Liver (tissue), 3 donors: Measurements from ENCODE around the gene HHAT.

ENCODE experiments used
- EGR1 ChIP-seq, 2 donors: IDR thresholded peaks; 2 replicates each; pipeline ENCODE4 v1.6.1; 2016 to 2018; ENCODE audit warnings: antibody characterized with exemption in 2 of 2, low read depth in 2 of 2
- FOXA1 ChIP-seq: IDR thresholded peaks from 2 replicates; pipeline ENCODE4 v1.6.1; 2016; ENCODE audit warnings: antibody characterized with exemption
- JUND ChIP-seq, 2 donors: IDR thresholded peaks; 2 replicates each; pipeline ENCODE4 v1.6.1; 2016; ENCODE audit warnings: antibody characterized with exemption in 2 of 2
- MAX ChIP-seq: IDR thresholded peaks from 2 replicates; pipeline ENCODE4 v1.6.1; 2016; ENCODE audit warnings: antibody characterized with exemption
- RAD21 ChIP-seq, 2 donors: IDR thresholded peaks; 2 replicates each; pipeline ENCODE4 v1.6.1; 2016; ENCODE audit warnings: antibody characterized with exemption in 2 of 2, mild to moderate bottlenecking in 2 of 2
- RXRA ChIP-seq, 2 donors: IDR thresholded peaks; 2 replicates each; pipeline ENCODE4 v1.6.1; 2017 to 2018; ENCODE audit warnings: antibody characterized with exemption in 2 of 2, mild to moderate bottlenecking in 1 of 2
- SP1 ChIP-seq: IDR thresholded peaks from 2 replicates; pipeline ENCODE4 v1.6.1; 2018; ENCODE audit warnings: antibody characterized with exemption, mild to moderate bottlenecking
- TAF1 ChIP-seq: conservative IDR thresholded peaks from 2 replicates; pipeline ENCODE4 v1.6.1; 2016; ENCODE audit warnings: antibody characterized with exemption, mild to moderate bottlenecking
- YY1 ChIP-seq: IDR thresholded peaks from 2 replicates; pipeline ENCODE4 v1.6.1; 2016; ENCODE audit warnings: antibody characterized with exemption, mild to moderate bottlenecking
- TF ChIP-seq, protein P1 (sequence below): fragments of 150-350 bp; IDR thresholded peaks from 2 replicates; pipeline ENCODE4 v1.5.1; 2017; ENCODE audit warnings: improper control_type of control experiment, low read depth, low read length; ENCODE audit not compliant: missing input control
- TF ChIP-seq, protein P2 (sequence below): IDR thresholded peaks from 2 replicates; pipeline ENCODE4 v1.6.1; 2016; ENCODE audit warnings: antibody characterized with exemption, mild to moderate bottlenecking
- donor health status: healthy.
- donor health status: healthy.

DNA sequence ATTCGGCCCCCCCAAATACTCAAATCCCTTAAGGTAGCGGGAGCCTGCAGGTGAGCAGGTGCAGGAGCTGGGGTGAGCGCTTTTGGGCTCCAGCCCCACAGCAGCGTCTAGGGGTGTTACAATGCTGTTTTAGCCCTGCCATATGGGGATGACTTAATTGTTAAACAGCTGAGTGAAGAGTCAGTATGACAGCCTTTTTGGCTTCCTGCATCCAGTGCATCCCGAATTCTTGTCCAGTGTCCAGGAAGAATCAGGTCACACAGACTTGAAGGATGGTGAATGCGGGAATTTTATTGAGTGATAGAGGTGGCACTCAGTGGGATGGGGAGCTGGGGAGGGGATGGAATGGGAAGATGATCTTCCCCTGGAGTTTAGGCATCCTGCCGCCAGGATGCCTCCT is 30.4 kb upstream of the HHAT start:
- TF ChIP-seq, protein P1, sequence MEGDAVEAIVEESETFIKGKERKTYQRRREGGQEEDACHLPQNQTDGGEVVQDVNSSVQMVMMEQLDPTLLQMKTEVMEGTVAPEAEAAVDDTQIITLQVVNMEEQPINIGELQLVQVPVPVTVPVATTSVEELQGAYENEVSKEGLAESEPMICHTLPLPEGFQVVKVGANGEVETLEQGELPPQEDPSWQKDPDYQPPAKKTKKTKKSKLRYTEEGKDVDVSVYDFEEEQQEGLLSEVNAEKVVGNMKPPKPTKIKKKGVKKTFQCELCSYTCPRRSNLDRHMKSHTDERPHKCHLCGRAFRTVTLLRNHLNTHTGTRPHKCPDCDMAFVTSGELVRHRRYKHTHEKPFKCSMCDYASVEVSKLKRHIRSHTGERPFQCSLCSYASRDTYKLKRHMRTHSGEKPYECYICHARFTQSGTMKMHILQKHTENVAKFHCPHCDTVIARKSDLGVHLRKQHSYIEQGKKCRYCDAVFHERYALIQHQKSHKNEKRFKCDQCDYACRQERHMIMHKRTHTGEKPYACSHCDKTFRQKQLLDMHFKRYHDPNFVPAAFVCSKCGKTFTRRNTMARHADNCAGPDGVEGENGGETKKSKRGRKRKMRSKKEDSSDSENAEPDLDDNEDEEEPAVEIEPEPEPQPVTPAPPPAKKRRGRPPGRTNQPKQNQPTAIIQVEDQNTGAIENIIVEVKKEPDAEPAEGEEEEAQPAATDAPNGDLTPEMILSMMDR, result no peak
- TF ChIP-seq YY1, result no peak
- TF ChIP-seq RAD21 (IDR thresholded peaks at IDR 0.05), result no peak
- no peak for TF ChIP-seq MAX
- TF ChIP-seq, protein P2, sequence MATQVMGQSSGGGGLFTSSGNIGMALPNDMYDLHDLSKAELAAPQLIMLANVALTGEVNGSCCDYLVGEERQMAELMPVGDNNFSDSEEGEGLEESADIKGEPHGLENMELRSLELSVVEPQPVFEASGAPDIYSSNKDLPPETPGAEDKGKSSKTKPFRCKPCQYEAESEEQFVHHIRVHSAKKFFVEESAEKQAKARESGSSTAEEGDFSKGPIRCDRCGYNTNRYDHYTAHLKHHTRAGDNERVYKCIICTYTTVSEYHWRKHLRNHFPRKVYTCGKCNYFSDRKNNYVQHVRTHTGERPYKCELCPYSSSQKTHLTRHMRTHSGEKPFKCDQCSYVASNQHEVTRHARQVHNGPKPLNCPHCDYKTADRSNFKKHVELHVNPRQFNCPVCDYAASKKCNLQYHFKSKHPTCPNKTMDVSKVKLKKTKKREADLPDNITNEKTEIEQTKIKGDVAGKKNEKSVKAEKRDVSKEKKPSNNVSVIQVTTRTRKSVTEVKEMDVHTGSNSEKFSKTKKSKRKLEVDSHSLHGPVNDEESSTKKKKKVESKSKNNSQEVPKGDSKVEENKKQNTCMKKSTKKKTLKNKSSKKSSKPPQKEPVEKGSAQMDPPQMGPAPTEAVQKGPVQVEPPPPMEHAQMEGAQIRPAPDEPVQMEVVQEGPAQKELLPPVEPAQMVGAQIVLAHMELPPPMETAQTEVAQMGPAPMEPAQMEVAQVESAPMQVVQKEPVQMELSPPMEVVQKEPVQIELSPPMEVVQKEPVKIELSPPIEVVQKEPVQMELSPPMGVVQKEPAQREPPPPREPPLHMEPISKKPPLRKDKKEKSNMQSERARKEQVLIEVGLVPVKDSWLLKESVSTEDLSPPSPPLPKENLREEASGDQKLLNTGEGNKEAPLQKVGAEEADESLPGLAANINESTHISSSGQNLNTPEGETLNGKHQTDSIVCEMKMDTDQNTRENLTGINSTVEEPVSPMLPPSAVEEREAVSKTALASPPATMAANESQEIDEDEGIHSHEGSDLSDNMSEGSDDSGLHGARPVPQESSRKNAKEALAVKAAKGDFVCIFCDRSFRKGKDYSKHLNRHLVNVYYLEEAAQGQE, result no peak
- no peak for TF ChIP-seq JUND (IDR thresholded peaks at IDR 0.05)
- TF ChIP-seq TAF1, result no peak
- TF ChIP-seq SP1, result no peak
- no peak for TF ChIP-seq EGR1 (IDR thresholded peaks at IDR 0.05; ENCODE audit: low read depth in 2 of 2)
- TF ChIP-seq FOXA1, result no peak
- TF ChIP-seq RXRA (IDR thresholded peaks at IDR 0.05), result no peak
